HL-60 (cell line): ENCODE data around the gene CCDC158.

ENCODE experiments used
- CTCF ChIP-seq: IDR thresholded peaks from one replicate; pipeline ENCODE4 v1.5.1; 2011; ENCODE audit warnings: low read length, control low read depth, inconsistent platforms; ENCODE audit not compliant: insufficient read depth
- REST ChIP-seq: IDR thresholded peaks from 2 replicates; pipeline ENCODE4 v1.6.1; 2012; ENCODE audit warnings: low read depth; ENCODE audit not compliant: insufficient replicate concordance

GRCh38 chr4:76435528-76436319 is 14.8 kb upstream of the CCDC158 start:
- TF ChIP-seq REST (no peak), CTCF (no peak)
